Prostate gland (tissue), 2 donors: ENCODE data around the gene G6PC3. TPM values are rescaled to one million over a fixed set of nuclear protein-coding genes. Genes with fewer than 3 reads are reported as not detected.

Source experiments
- DNase-seq: peaks from one replicate; pipeline ENCODE4 v3.0.0-alpha.2; 2019; ENCODE audit warnings: low spot score
- H3K27ac ChIP-seq, 2 donors: fragments of 200-600 bp; sonication (generic); 2 replicates each; pipeline ENCODE4 v1.5.1; 2017 to 2019
- H3K27me3 ChIP-seq: fragments of 200-600 bp; sonication (generic); replicated peaks from 2 replicates; pipeline ENCODE4 v1.5.1; 2019; ENCODE audit not compliant: insufficient read depth
- H3K36me3 ChIP-seq, 2 donors: fragments of 200-600 bp; sonication (generic); 1 replicate in 1 of 2; 2 replicates in 1 of 2; pipeline versions ENCODE4 v1.5.1 to v1.8.1; 2017 to 2019
- H3K4me1 ChIP-seq: fragments of 200-600 bp; sonication (generic); replicated peaks from 2 replicates; pipeline ENCODE4 v1.5.1; 2019
- H3K4me3 ChIP-seq, 2 donors: fragments of 200-600 bp; sonication (generic); 2 replicates each; pipeline ENCODE4 v1.5.1; 2017 to 2019
- H3K9me3 ChIP-seq: fragments of 200-600 bp; sonication (generic); 2 replicates; pipeline ENCODE4 v1.5.1; 2017
- POLR2A ChIP-seq: fragments of 450-650 bp; IDR thresholded peaks from one replicate; pipeline ENCODE4 v1.6.1; 2016; ENCODE audit warnings: antibody characterized with exemption, mild to moderate bottlenecking
- POLR2AphosphoS5 ChIP-seq: sonication (generic); formaldehyde crosslinking; IDR thresholded peaks from one replicate; pipeline ENCODE4 v1.6.1; 2017; ENCODE audit warnings: antibody characterized with exemption
- WGBS: methylation state at CpG from one replicate; pipeline ENCODE4 v1.1.5; 2018; 5-methylcytosine and 5-hydroxymethylcytosine counted together
- intact Hi-C: fragments of 100-400 bp; cut with DNase I; formaldehyde crosslinking; loops from one replicate; pipeline ENCODE4 v1.14.2; 2022
- small RNA-seq, 2 donors: library from RNA; depleted of rRNA; stranded (forward); fragments of <200 nt; gene quantifications; one replicate each; pipeline ENCODE3, GENCODE V24; 2016
- total RNA-seq, 2 donors: library from RNA; depleted of rRNA; stranded (reverse); fragments of >200 nt; gene quantifications; one replicate each; pipeline ENCODE4 v1.1.0, GENCODE V29; 2016
- TF ChIP-seq, protein P1 (sequence below), 4 experiments: fragments of 200-600 bp in 2 of 4; fragments of 450-650 bp in 2 of 4; sonication (generic) in 2 of 4; IDR thresholded peaks; 1 replicate in 3 of 4; 2 replicates in 1 of 4; pipeline ENCODE4 v1.5.1; 2016 to 2019; ENCODE audit warnings: antibody characterized with exemption in 4 of 4, mild to moderate bottlenecking in 2 of 4, moderate library complexity in 2 of 4

The G6PC3 gene
- total RNA-seq, 2 donors from 2014 or later: 68.9 to 84.8 TPM

- peak overlapping the region; percentile 93 to 95 for H3K27ac ChIP-seq
- H3K27me3 ChIP-seq: no peaks in the 10 kb centered on the region
- H3K4me3 ChIP-seq: peak overlapping the region; percentile 97 to 99
- H3K4me1 ChIP-seq: peaks cover 2% of the 10 kb centered on the region
- TF ChIP-seq, protein P1, sequence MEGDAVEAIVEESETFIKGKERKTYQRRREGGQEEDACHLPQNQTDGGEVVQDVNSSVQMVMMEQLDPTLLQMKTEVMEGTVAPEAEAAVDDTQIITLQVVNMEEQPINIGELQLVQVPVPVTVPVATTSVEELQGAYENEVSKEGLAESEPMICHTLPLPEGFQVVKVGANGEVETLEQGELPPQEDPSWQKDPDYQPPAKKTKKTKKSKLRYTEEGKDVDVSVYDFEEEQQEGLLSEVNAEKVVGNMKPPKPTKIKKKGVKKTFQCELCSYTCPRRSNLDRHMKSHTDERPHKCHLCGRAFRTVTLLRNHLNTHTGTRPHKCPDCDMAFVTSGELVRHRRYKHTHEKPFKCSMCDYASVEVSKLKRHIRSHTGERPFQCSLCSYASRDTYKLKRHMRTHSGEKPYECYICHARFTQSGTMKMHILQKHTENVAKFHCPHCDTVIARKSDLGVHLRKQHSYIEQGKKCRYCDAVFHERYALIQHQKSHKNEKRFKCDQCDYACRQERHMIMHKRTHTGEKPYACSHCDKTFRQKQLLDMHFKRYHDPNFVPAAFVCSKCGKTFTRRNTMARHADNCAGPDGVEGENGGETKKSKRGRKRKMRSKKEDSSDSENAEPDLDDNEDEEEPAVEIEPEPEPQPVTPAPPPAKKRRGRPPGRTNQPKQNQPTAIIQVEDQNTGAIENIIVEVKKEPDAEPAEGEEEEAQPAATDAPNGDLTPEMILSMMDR (IDR thresholded peaks at IDR 0.05): no peak
- no peak for TF ChIP-seq POLR2AphosphoS5
- no peak for TF ChIP-seq POLR2A
- DNase-seq: no peak
- 27% methylated on average over 1 of the region's 1 CpG for WGBS
- no peaks in the 10 kb centered on the region for H3K9me3 ChIP-seq
- intact Hi-C loops: no loop called here
- no peaks in the 10 kb centered on the region for H3K36me3 ChIP-seq
Observed at GRCh38 chr17:44121997-44122815, 51.7 kb downstream of the G6PC3 start.

GRCh38 chr17:44122816-44123355 lies 52.4 kb downstream of the G6PC3 start:
- peak overlapping the region; percentile 93 to 95 for H3K27ac ChIP-seq
- no peaks in the 10 kb centered on the region for H3K36me3 ChIP-seq
- TF ChIP-seq, protein P1 (IDR thresholded peaks at IDR 0.05): peak in 1 of 4 experiments; percentile 10
- no peak for TF ChIP-seq POLR2AphosphoS5
- H3K9me3 ChIP-seq: no peaks in the 10 kb centered on the region
- intact Hi-C loops: loop anchor here (1.0 kb wide), 1 partner anchor 53 kb away; the partner anchor contains the start of gene G6PC3
- no peaks in the 10 kb centered on the region for H3K27me3 ChIP-seq
- WGBS: 1% methylated on average over 21 of the region's 32 CpGs
- peak; percentile 24 for DNase-seq
- H3K4me1 ChIP-seq: peaks cover 2% of the 10 kb centered on the region
- peak overlapping the region; percentile 97 to 99 for H3K4me3 ChIP-seq

DNA sequence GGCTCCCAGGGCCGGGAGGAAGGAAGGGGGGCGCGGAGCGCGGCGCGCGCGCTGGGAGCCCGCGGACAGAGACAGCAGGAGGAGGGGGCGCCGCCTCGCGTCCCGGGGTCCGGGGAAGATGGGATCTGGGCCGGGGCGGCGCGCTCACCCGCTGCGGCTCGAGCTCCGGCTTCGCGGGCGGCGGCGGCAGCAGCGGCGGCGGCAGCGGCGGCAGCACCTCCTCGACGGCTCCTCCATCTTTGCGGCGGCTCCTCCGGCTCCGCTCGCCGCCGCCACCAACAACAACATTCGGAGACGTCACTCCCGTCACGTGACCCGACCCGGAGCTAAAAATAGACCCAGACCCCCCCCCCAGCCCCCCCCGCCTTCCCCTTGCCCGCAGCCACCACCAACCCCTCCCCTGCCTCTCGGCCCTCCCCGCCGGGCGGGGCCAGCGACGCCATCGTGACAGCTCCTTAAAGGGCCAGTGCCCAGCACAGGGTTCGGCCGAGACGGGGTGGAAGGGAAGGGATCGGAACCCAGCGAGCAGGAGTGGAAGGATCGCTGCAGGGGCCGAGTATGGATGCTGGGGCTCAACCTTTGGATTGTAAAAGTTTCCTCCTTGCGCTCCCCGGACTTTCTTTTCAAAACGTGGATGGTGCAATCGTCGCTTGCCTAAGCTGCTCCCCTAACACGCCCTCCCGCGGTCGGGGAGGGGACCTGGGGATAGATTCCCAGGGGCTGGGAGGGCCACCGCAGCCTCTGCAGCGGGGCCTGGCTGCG lies 53.0 kb downstream of the G6PC3 start, which contains the start of gene HDAC5:
Gene HDAC5, minus strand, starts transcription at position 286 of the 762 bp plus-strand sequence. CDS start 6,126 bp downstream, outside the sequence.
- Histone ChIP-seq H3K4me1 (peaks cover 2% of the 10 kb centered on the region), H3K27ac (peak within 1 kb of the TSS; percentile 93 to 95), H3K36me3 (no peaks in the 10 kb centered on the region), H3K4me3 (peak within 1 kb of the TSS; percentile 97 to 99), H3K9me3 (no peaks in the 10 kb centered on the region), H3K27me3 (no peaks in the 10 kb centered on the region)
- DNase-seq: peak; percentile 95
- TF ChIP-seq, protein P1 (IDR thresholded peaks at IDR 0.05): peak; percentile 28 to 73 (median 58)
- TF ChIP-seq POLR2A (peak; percentile 89), POLR2AphosphoS5 (peak; percentile 97)
- 0% methylated on average over 57 of the region's 78 CpGs for WGBS
- intact Hi-C loops: loop anchor here (1.0 kb wide), 1 partner anchor 53 kb away; the partner anchor contains the start of gene G6PC3

DNA sequence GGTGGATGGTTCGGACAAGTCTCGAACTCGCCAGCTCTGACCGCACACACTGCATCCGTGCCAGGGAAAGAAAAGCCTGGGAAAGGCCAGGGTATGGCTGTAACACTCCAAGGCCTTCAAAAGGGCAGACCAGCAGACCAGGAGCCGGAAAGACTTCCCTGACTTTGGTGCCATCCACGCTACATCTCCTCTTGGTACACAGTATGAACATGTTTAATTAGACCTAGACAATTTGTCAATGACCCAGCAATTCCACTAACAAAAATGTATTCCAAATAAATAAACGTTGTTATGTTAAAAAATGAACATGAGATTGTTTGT lies 53.5 kb downstream of the G6PC3 start:
- Histone ChIP-seq H3K27me3 (no peaks in the 10 kb centered on the region), H3K4me1 (peaks cover 2% of the 10 kb centered on the region), H3K4me3 (peak overlapping the region; percentile 97 to 99), H3K9me3 (no peaks in the 10 kb centered on the region), H3K27ac (peak overlapping the region; percentile 93 to 95), H3K36me3 (no peaks in the 10 kb centered on the region)
- TF ChIP-seq POLR2A (no peak), POLR2AphosphoS5 (no peak)
- TF ChIP-seq, protein P1 (IDR thresholded peaks at IDR 0.05): no peak
- intact Hi-C loops: no loop called here
- DNase-seq: no peak
- WGBS: 3% methylated on average over 8 of the region's 8 CpGs

Small RNAs within 50 kb of the gene (small RNA-seq; reads per million reads assigned to genes)
- gene RF00012: 0 reads per million in 2 donors

Other genes starting within 250 kb of the G6PC3 start
- gene MPP3, start 237.6 kb upstream of the G6PC3 start, total RNA-seq: 10 to 100 TPM in 1 of 2 donors, 1 to 10 TPM in 1; 4.4 to 16.4 TPM
- gene CD300LG, start 223.6 kb upstream of the G6PC3 start, total RNA-seq: 10 to 100 TPM in 1 of 2 donors, under 1 TPM in 1; 0.09 to 33.5 TPM
- gene MPP2, start 163.2 kb upstream of the G6PC3 start, total RNA-seq: 10 to 100 TPM; 14.9 to 17.7 TPM
- not detected for gene PPY, start 128.3 kb upstream of the G6PC3 start, total RNA-seq
- gene PYY, start 116.8 kb upstream of the G6PC3 start, total RNA-seq: not detected
- gene NAGS, start 66.1 kb upstream of the G6PC3 start, total RNA-seq: 1 to 10 TPM; 3.1 to 3.8 TPM
- gene TMEM101, start 55.8 kb upstream of the G6PC3 start, total RNA-seq: 10 to 100 TPM; 48.0 to 51.6 TPM
- 10 to 100 TPM; 30.0 to 45.2 TPM for gene LSM12, start 4.1 kb upstream of the G6PC3 start, total RNA-seq
- gene HDAC5, start 52.9 kb downstream of the G6PC3 start, total RNA-seq: 100 to 1,000 TPM in 1 of 2 donors, 10 to 100 TPM in 1; 71.2 to 145 TPM
- gene HROB, start 71.2 kb downstream of the G6PC3 start, total RNA-seq: 1 to 10 TPM; 1.4 to 8.1 TPM
- gene ASB16, start 100.0 kb downstream of the G6PC3 start, total RNA-seq: 1 to 10 TPM; 3.2 to 4.4 TPM
- 10 to 100 TPM; 42.9 to 67.2 TPM for gene TMUB2, start 116.2 kb downstream of the G6PC3 start, total RNA-seq
- 10 to 100 TPM; 45.8 to 72.0 TPM for gene ATXN7L3, start 129.1 kb downstream of the G6PC3 start, total RNA-seq
- 10 to 100 TPM; 73.4 to 77.2 TPM for gene UBTF, start 148.9 kb downstream of the G6PC3 start, total RNA-seq
- under 1 TPM in 1 of 2 donors, not detected in 1; 0.51 TPM for gene SLC4A1, start 197.4 kb downstream of the G6PC3 start, total RNA-seq
- 1 to 10 TPM in 1 of 2 donors, under 1 TPM in 1; 0.68 to 2.9 TPM for gene RUNDC3A, start 237.9 kb downstream of the G6PC3 start, total RNA-seq